HG02623 (cell line): ENCODE measurements around the gene MT1M.
"Not testable (repeated sequence)": the region's sequence is repeated elsewhere in the genome, so short reads cannot be mapped to it uniquely, and the experiment has no call there.

Experiments
- ATAC-seq: cut with Tn5 transposase; IDR thresholded peaks from one replicate; pipeline ENCODE4 v1.9.1; 2021; ENCODE audit warnings: moderate library complexity; ENCODE audit not compliant: unreplicated experiment

The MT1M gene

GRCh38 chr16:56608043-56608875 lies 24.2 kb upstream of the MT1M start, which contains the start of gene MT2A:
MT2A (plus strand) TSS chr16:56608584; CDS start chr16:56608656, 72 bp downstream.
- ATAC-seq, result peak; percentile 83

GRCh38 chr16:56608876-56609462 lies 23.5 kb upstream of the MT1M start:
- no peak for ATAC-seq

- ATAC-seq, result peak; percentile 36
These were observed 23.0 kb upstream of the MT1M start for GRCh38 chr16:56609463-56609921.

- no peak for ATAC-seq
These were observed 22.3 kb upstream of the MT1M start for GRCh38 chr16:56610017-56610608.

GRCh38 chr16:56610609-56611111 lies 21.8 kb upstream of the MT1M start:
- ATAC-seq, result no peak

- ATAC-seq, result no peak
These were observed 21.1 kb upstream of the MT1M start for GRCh38 chr16:56611281-56611833.

GRCh38 chr16:56613706-56614105 lies 18.8 kb upstream of the MT1M start:
- no peak for ATAC-seq

- ATAC-seq, result no peak
These were observed 17.9 kb upstream of the MT1M start for GRCh38 chr16:56614549-56614991.

- no peak for ATAC-seq
These were observed 17.1 kb upstream of the MT1M start for GRCh38 chr16:56615353-56615752.

GRCh38 chr16:56616608-56617211 lies 15.7 kb upstream of the MT1M start:
- no peak for ATAC-seq

GRCh38 chr16:56617212-56618085 lies 15.0 kb upstream of the MT1M start:
- ATAC-seq, result no peak

- ATAC-seq, result no peak
These were observed 14.3 kb upstream of the MT1M start for GRCh38 chr16:56618138-56618537.

- ATAC-seq, result no peak
These were observed 12.0 kb upstream of the MT1M start for GRCh38 chr16:56620339-56620897.

- ATAC-seq, result not testable (repeated sequence)
These were observed 10.6 kb upstream of the MT1M start for GRCh38 chr16:56621665-56622445.

- not testable (repeated sequence) for ATAC-seq
These were observed 9.3 kb upstream of the MT1M start for GRCh38 chr16:56623184-56623583.

- ATAC-seq, result no peak
These were observed 8.8 kb upstream of the MT1M start for GRCh38 chr16:56623637-56624036.

- ATAC-seq, result no peak
These were observed 7.1 kb upstream of the MT1M start, which contains the start of gene MT1E for GRCh38 chr16:56625140-56625942. MT1E (plus strand) TSS chr16:56625781; CDS start chr16:56625852, 71 bp downstream.
